Measurements from ENCODE around the gene MMP24. TPM values are rescaled to one million over a fixed set of nuclear protein-coding genes. Genes with fewer than 3 reads are reported as not detected.

Gene MMP24
- total RNA-seq, 1 donor from 2014 or later, result 15.6 TPM

DNA sequence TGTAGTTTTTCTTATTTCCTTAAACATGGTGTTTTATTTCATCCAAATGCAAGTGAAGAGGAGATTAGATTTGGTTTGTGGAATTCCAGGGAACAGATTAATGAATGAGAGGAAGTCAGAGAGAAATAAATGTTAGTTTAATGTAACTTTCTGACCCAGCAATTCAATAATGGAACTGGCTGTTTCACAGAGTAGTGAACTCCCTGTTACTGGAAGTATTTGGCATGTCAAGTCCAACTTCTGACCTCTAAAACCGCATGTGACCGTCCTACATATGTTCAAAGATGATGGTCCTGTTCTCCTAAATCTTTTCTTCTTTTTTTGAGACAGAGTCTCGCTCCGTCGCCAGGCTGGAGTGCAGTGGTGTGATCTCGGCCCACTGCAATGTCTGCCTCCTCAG lies 35.9 kb upstream of the MMP24 start:
- Mint-ChIP-seq H3K4me1 (ENCODE audit: low read depth, unreplicated experiment) (peaks cover 6% of the 10 kb centered on the region), H3K36me3 (ENCODE audit: low read depth, unreplicated experiment) (no peaks in the 10 kb centered on the region), H3K27ac (ENCODE audit: unreplicated experiment) (no peak overlapping the region), H3K4me3 (ENCODE audit: unreplicated experiment) (no peak overlapping the region), H3K27me3 (ENCODE audit: low read depth, unreplicated experiment) (no peaks in the 10 kb centered on the region), H3K9me3 (ENCODE audit: unreplicated experiment) (peaks cover 2% of the 10 kb centered on the region)
- Histone ChIP-seq H3K9me3 (ENCODE audit: insufficient read depth, low read depth, low read length) (no peaks in the 10 kb centered on the region), H3K79me2 (ENCODE audit: insufficient read depth, low read length) (no peaks in the 10 kb centered on the region), H4K20me1 (ENCODE audit: insufficient read depth, low read length) (no peaks in the 10 kb centered on the region), H3K27me3 (ENCODE audit: insufficient read depth, low read length) (no peaks in the 10 kb centered on the region), H3K36me3 (ENCODE audit: insufficient read depth, low read length) (no peaks in the 10 kb centered on the region), H3K9ac (ENCODE audit: low read length) (no peak overlapping the region), H2AFZ (ENCODE audit: low read depth, low read length) (no peak overlapping the region), H3K4me1 (ENCODE audit: insufficient read depth, low read length) (no peaks in the 10 kb centered on the region), H3K4me3 (ENCODE audit: insufficient read depth, low read depth, low read length) (no peak overlapping the region), H3K4me2 (ENCODE audit: low read length) (no peak overlapping the region), H3K27ac (ENCODE audit: low read depth, low read length) (no peak overlapping the region)
- FAIRE-seq (no peak), DNase-seq (ENCODE audit: low read depth) (no peak)
- TF ChIP-seq, protein P1, sequence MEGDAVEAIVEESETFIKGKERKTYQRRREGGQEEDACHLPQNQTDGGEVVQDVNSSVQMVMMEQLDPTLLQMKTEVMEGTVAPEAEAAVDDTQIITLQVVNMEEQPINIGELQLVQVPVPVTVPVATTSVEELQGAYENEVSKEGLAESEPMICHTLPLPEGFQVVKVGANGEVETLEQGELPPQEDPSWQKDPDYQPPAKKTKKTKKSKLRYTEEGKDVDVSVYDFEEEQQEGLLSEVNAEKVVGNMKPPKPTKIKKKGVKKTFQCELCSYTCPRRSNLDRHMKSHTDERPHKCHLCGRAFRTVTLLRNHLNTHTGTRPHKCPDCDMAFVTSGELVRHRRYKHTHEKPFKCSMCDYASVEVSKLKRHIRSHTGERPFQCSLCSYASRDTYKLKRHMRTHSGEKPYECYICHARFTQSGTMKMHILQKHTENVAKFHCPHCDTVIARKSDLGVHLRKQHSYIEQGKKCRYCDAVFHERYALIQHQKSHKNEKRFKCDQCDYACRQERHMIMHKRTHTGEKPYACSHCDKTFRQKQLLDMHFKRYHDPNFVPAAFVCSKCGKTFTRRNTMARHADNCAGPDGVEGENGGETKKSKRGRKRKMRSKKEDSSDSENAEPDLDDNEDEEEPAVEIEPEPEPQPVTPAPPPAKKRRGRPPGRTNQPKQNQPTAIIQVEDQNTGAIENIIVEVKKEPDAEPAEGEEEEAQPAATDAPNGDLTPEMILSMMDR (IDR thresholded peaks at IDR 0.05; ENCODE audit: insufficient read depth, low read depth, low read length), result no peak
- no peak for TF ChIP-seq EZH2 (IDR thresholded peaks at IDR 0.05; ENCODE audit: insufficient read depth, low read length)

GRCh38 chr20:35191419-35192117 lies 34.9 kb upstream of the MMP24 start:
- Mint-ChIP-seq H3K9me3 (ENCODE audit: unreplicated experiment) (peaks cover 6% of the 10 kb centered on the region), H3K27me3 (ENCODE audit: low read depth, unreplicated experiment) (no peaks in the 10 kb centered on the region)
- no peaks in the 10 kb centered on the region for H3K4me1 ChIP-seq (ENCODE audit: insufficient read depth, low read length)

More at GRCh38 chr20:35191419-35192117, 34.9 kb upstream of the MMP24 start:
- TF ChIP-seq, protein P1 (IDR thresholded peaks at IDR 0.05; ENCODE audit: insufficient read depth, low read depth, low read length), result no peak
- TF ChIP-seq EZH2 (IDR thresholded peaks at IDR 0.05; ENCODE audit: insufficient read depth, low read length), result no peak
- DNase-seq (ENCODE audit: low read depth) (no peak), FAIRE-seq (no peak)
- no peak overlapping the region for H3K27ac ChIP-seq (ENCODE audit: low read depth, low read length)
- no peaks in the 10 kb centered on the region for H3K27me3 ChIP-seq (ENCODE audit: insufficient read depth, low read length)
- no peaks in the 10 kb centered on the region for H3K36me3 Mint-ChIP-seq (ENCODE audit: low read depth, unreplicated experiment)
- H3K36me3 ChIP-seq (ENCODE audit: insufficient read depth, low read length), result no peaks in the 10 kb centered on the region
- no peak overlapping the region for H3K4me2 ChIP-seq (ENCODE audit: low read length)
- no peaks in the 10 kb centered on the region for H3K79me2 ChIP-seq (ENCODE audit: insufficient read depth, low read length)
- H4K20me1 ChIP-seq (ENCODE audit: insufficient read depth, low read length), result no peaks in the 10 kb centered on the region
- H3K4me3 Mint-ChIP-seq (ENCODE audit: unreplicated experiment), result no peak overlapping the region
- H3K4me1 Mint-ChIP-seq (ENCODE audit: low read depth, unreplicated experiment), result peaks cover 6% of the 10 kb centered on the region
- H2AFZ ChIP-seq (ENCODE audit: low read depth, low read length), result no peak overlapping the region
- H3K4me3 ChIP-seq (ENCODE audit: insufficient read depth, low read depth, low read length), result no peak overlapping the region
- no peak overlapping the region for H3K9ac ChIP-seq (ENCODE audit: low read length)
- H3K9me3 ChIP-seq (ENCODE audit: insufficient read depth, low read depth, low read length), result no peaks in the 10 kb centered on the region
- no peak overlapping the region for H3K27ac Mint-ChIP-seq (ENCODE audit: unreplicated experiment)
